ENCODE results near the gene UAP1L1.

UAP1L1 gene

GRCh38 chr9:137035507-137035834, 41.8 kb upstream of the UAP1L1 start:
- no peak for TF ChIP-seq EZH2phosphoT487 (conservative IDR thresholded peaks at IDR 0.05; ENCODE audit: low read length)
- TF ChIP-seq CTCF (IDR thresholded peaks at IDR 0.05; ENCODE audit: insufficient read depth, low read length, poor library complexity, severe bottlenecking) = no peak
- no peaks in the 10 kb centered on the region for H3K36me3 ChIP-seq (ENCODE audit: low read length)
- H3K27me3 ChIP-seq (ENCODE audit: low read length) = no peaks in the 10 kb centered on the region
- H3K4me2 ChIP-seq (ENCODE audit: low read depth, low read length, poor library complexity, severe bottlenecking) = no peak overlapping the region
- H3K9me3 ChIP-seq (ENCODE audit: insufficient read depth, low read length) = no peaks in the 10 kb centered on the region
- H3K27ac ChIP-seq (ENCODE audit: low read depth, low read length) = no peak overlapping the region
- no peak overlapping the region for H2AFZ ChIP-seq (ENCODE audit: low read depth, low read length, severe bottlenecking)
- no peaks in the 10 kb centered on the region for H4K20me1 ChIP-seq (ENCODE audit: low read depth, low read length)
- H3K79me2 ChIP-seq (ENCODE audit: insufficient read depth, low read length) = no peaks in the 10 kb centered on the region
- no peak overlapping the region for H3K4me3 ChIP-seq (ENCODE audit: insufficient read depth, low read length, poor library complexity, severe bottlenecking)
- no peaks in the 10 kb centered on the region for H3F3A ChIP-seq (ENCODE audit: insufficient read depth)
- H3K9me2 ChIP-seq (replicated peaks; ENCODE audit: insufficient read depth, low read length) = no peaks in the 10 kb centered on the region
- H3K9ac ChIP-seq (ENCODE audit: low read length) = no peak overlapping the region

- Histone ChIP-seq H3K4me2 (ENCODE audit: low read depth, low read length, poor library complexity, severe bottlenecking) (no peak overlapping the region), H3K27ac (ENCODE audit: low read depth, low read length) (no peak overlapping the region), H3K9me2 (replicated peaks; ENCODE audit: insufficient read depth, low read length) (no peaks in the 10 kb centered on the region), H3F3A (ENCODE audit: insufficient read depth) (no peaks in the 10 kb centered on the region), H4K20me1 (ENCODE audit: low read depth, low read length) (no peaks in the 10 kb centered on the region), H3K36me3 (ENCODE audit: low read length) (no peaks in the 10 kb centered on the region), H3K27me3 (ENCODE audit: low read length) (no peaks in the 10 kb centered on the region), H2AFZ (ENCODE audit: low read depth, low read length, severe bottlenecking) (no peak overlapping the region), H3K9me3 (ENCODE audit: insufficient read depth, low read length) (no peaks in the 10 kb centered on the region), H3K4me3 (ENCODE audit: insufficient read depth, low read length, poor library complexity, severe bottlenecking) (no peak overlapping the region), H3K79me2 (ENCODE audit: insufficient read depth, low read length) (no peaks in the 10 kb centered on the region), H3K9ac (ENCODE audit: low read length) (no peak overlapping the region)
- no peak for TF ChIP-seq EZH2phosphoT487 (conservative IDR thresholded peaks at IDR 0.05; ENCODE audit: low read length)
- no peak for TF ChIP-seq CTCF (IDR thresholded peaks at IDR 0.05; ENCODE audit: insufficient read depth, low read length, poor library complexity, severe bottlenecking)
Measured at GRCh38 chr9:137035937-137036336, 41.4 kb upstream of the UAP1L1 start.

- Histone ChIP-seq H3K4me2 (ENCODE audit: low read depth, low read length, poor library complexity, severe bottlenecking) (no peak overlapping the region), H2AFZ (ENCODE audit: low read depth, low read length, severe bottlenecking) (no peak overlapping the region), H3K9ac (ENCODE audit: low read length) (no peak overlapping the region), H3K9me3 (ENCODE audit: insufficient read depth, low read length) (no peaks in the 10 kb centered on the region), H3K4me3 (ENCODE audit: insufficient read depth, low read length, poor library complexity, severe bottlenecking) (no peak overlapping the region), H4K20me1 (ENCODE audit: low read depth, low read length) (no peaks in the 10 kb centered on the region), H3K9me2 (replicated peaks; ENCODE audit: insufficient read depth, low read length) (no peaks in the 10 kb centered on the region), H3K27me3 (ENCODE audit: low read length) (no peaks in the 10 kb centered on the region), H3K27ac (ENCODE audit: low read depth, low read length) (no peak overlapping the region), H3K79me2 (ENCODE audit: insufficient read depth, low read length) (no peaks in the 10 kb centered on the region), H3F3A (ENCODE audit: insufficient read depth) (no peaks in the 10 kb centered on the region), H3K36me3 (ENCODE audit: low read length) (no peaks in the 10 kb centered on the region)
- no peak for TF ChIP-seq CTCF (IDR thresholded peaks at IDR 0.05; ENCODE audit: insufficient read depth, low read length, poor library complexity, severe bottlenecking)
- TF ChIP-seq EZH2phosphoT487 (conservative IDR thresholded peaks at IDR 0.05; ENCODE audit: low read length) = no peak
Measured at GRCh38 chr9:137037035-137037434, 40.3 kb upstream of the UAP1L1 start.

GRCh38 chr9:137037483-137037882, 39.8 kb upstream of the UAP1L1 start:
- no peak overlapping the region for H3K27ac ChIP-seq (ENCODE audit: low read depth, low read length)
- H3K27me3 ChIP-seq (ENCODE audit: low read length) = no peaks in the 10 kb centered on the region
- no peaks in the 10 kb centered on the region for H3K9me2 ChIP-seq (replicated peaks; ENCODE audit: insufficient read depth, low read length)
- no peaks in the 10 kb centered on the region for H4K20me1 ChIP-seq (ENCODE audit: low read depth, low read length)
- no peaks in the 10 kb centered on the region for H3K79me2 ChIP-seq (ENCODE audit: insufficient read depth, low read length)
- H3K9me3 ChIP-seq (ENCODE audit: insufficient read depth, low read length) = no peaks in the 10 kb centered on the region
- H3K4me3 ChIP-seq (ENCODE audit: insufficient read depth, low read length, poor library complexity, severe bottlenecking) = no peak overlapping the region
- TF ChIP-seq EZH2phosphoT487 (conservative IDR thresholded peaks at IDR 0.05; ENCODE audit: low read length) = no peak
- no peak for TF ChIP-seq CTCF (IDR thresholded peaks at IDR 0.05; ENCODE audit: insufficient read depth, low read length, poor library complexity, severe bottlenecking)
- H3F3A ChIP-seq (ENCODE audit: insufficient read depth) = no peaks in the 10 kb centered on the region
- H3K9ac ChIP-seq (ENCODE audit: low read length) = no peak overlapping the region
- no peaks in the 10 kb centered on the region for H3K36me3 ChIP-seq (ENCODE audit: low read length)
- no peak overlapping the region for H3K4me2 ChIP-seq (ENCODE audit: low read depth, low read length, poor library complexity, severe bottlenecking)
- no peak overlapping the region for H2AFZ ChIP-seq (ENCODE audit: low read depth, low read length, severe bottlenecking)

All from SU-DHL-6 (cell line).